ENCODE results near the gene NUMB.

- no peak for TF ChIP-seq POLR2A (IDR thresholded peaks at IDR 0.05; ENCODE audit: low read length)
- no peak for TF ChIP-seq GATA1 (IDR thresholded peaks at IDR 0.05; ENCODE audit: low read depth, low read length)
These were observed 14.6 kb downstream of the NUMB start for GRCh38 chr14:73443758-73444157.

Data from erythroblast (primary cell).